Lung (tissue), 12 donors: Measurements from ENCODE around the gene CORT. TPM values are rescaled to one million over a fixed set of nuclear protein-coding genes. Genes with fewer than 3 reads are reported as not detected.
A peak's percentile ranks its signal among the peaks of the same experiment; 100 is the strongest.

Source experiments
- ATAC-seq: fragments of 200-7000 bp; cut with Tn5 transposase; one replicate; pipeline ENCODE4 v1.9.1; 2020; ENCODE audit warnings: moderate number of reproducible peaks; ENCODE audit not compliant: insufficient read depth, low FRiP score
- DNase-seq, 3 donors: peaks; one replicate each; pipeline ENCODE4 v3.0.0-alpha.2; 2013 to 2017
- H3K27ac ChIP-seq, 2 donors: one replicate each; pipeline ENCODE4 v1.5.1; 2013; ENCODE audit warnings: mild to moderate bottlenecking in 2 of 2, moderate library complexity in 2 of 2, control low read depth in 1 of 2, inconsistent platforms in 1 of 2, low read depth in 1 of 2, low read length in 1 of 2
- H3K27me3 ChIP-seq, 3 donors: one replicate each; pipeline ENCODE4 v1.5.1; 2013; ENCODE audit warnings: low read length in 2 of 3; ENCODE audit not compliant: control insufficient read depth in 3 of 3, insufficient read depth in 3 of 3
- H3K36me3 ChIP-seq, 4 donors: one replicate each; pipeline ENCODE4 v1.5.1; 2013; ENCODE audit warnings: low read length in 4 of 4, mild to moderate bottlenecking in 1 of 4, moderate library complexity in 1 of 4; ENCODE audit not compliant: control insufficient read depth in 4 of 4, insufficient read depth in 4 of 4
- H3K4me1 ChIP-seq, 5 donors: one replicate each; pipeline ENCODE4 v1.5.1; 2013; ENCODE audit warnings: low read length in 5 of 5, mild to moderate bottlenecking in 2 of 5, moderate library complexity in 1 of 5; ENCODE audit not compliant: control insufficient read depth in 5 of 5, insufficient read depth in 5 of 5
- H3K4me3 ChIP-seq: one replicate; pipeline ENCODE4 v1.5.1; 2013; ENCODE audit warnings: mild to moderate bottlenecking, control low read depth, moderate library complexity
- H3K9ac ChIP-seq, 2 donors: one replicate each; pipeline ENCODE4 v1.5.1; 2013; ENCODE audit warnings: low read length in 2 of 2, control low read depth in 1 of 2; ENCODE audit not compliant: insufficient read depth in 1 of 2
- H3K9me3 ChIP-seq, 4 donors: one replicate each; pipeline ENCODE4 v1.5.1; 2013; ENCODE audit warnings: low read length in 3 of 4, mild to moderate bottlenecking in 1 of 4, moderate library complexity in 1 of 4; ENCODE audit not compliant: control insufficient read depth in 4 of 4, insufficient read depth in 3 of 4
- CTCF ChIP-seq: IDR thresholded peaks from 2 replicates; pipeline ENCODE4 v1.5.1; 2012; ENCODE audit warnings: mild to moderate bottlenecking; ENCODE audit errors: control extremely low read depth, extremely low read depth
- WGBS, 2 donors: extraction: QIAGEN DNeasy Blood & Tissue Kit; methylation state at CpG; one replicate each; pipeline ENCODE4 v1.1.7; 2013; 5-methylcytosine and 5-hydroxymethylcytosine counted together
- polyA plus RNA-seq, 2 donors: library from polyadenylated mRNA; stranded (reverse); fragments of 200-250 nt; gene quantifications; one replicate each; pipeline ENCODE4 v1.2.1, GENCODE V29; 2013
- total RNA-seq, 2 donors: library from RNA; depleted of rRNA in 1 of 2; stranded (reverse); fragments of >200 nt in 1 of 2; gene quantifications; one replicate each; pipeline ENCODE4 v1.2.1, GENCODE V29; 2014 to 2021
- donor health status: control.
- donor health status: control.
- donor health status: Bipolar disorder and iron deficiency.
- donor health status: healthy.
- donor health status: DM: yes; HTN: yes; CAD: no.

The CORT gene
- total and polyA plus RNA-seq, 4 donors = 0.10 to 0.40 (median 0.20) TPM; not detected in 1

GRCh38 chr1:10474613-10475507, 25.0 kb downstream of the CORT start, which contains the start of gene PEX14:
Gene PEX14 (plus strand): TSS chr1:10474950. CDS start chr1:10474967, 17 bp downstream.
- Histone ChIP-seq H3K27ac (peak within 1 kb of the TSS; percentile 48 to 68), H3K9me3 (no peaks in the 10 kb centered on the region), H3K36me3 (peaks cover 0 to 3% (median 1%) of the 10 kb centered on the region in 4 donors), H3K4me3 (peak within 1 kb of the TSS; percentile 84), H3K9ac (peak within 1 kb of the TSS; percentile 63 to 78), H3K27me3 (no peaks in the 10 kb centered on the region), H3K4me1 (peaks cover 2 to 18% (median 7%) of the 10 kb centered on the region in 5 donors)
- DNase-seq (peak; percentile 89 to 91 (median 90)), ATAC-seq (peak; percentile 89)
- WGBS, 2 donors = 12 to 13% methylated on average over 44 to 50 of the region's 50 CpGs
- TF ChIP-seq CTCF = no peak

GRCh38 chr1:10475510-10475909, 25.7 kb downstream of the CORT start:
- Histone ChIP-seq H3K36me3 (peaks cover 0 to 3% (median 0%) of the 10 kb centered on the region in 4 donors), H3K27ac (peak overlapping the region; percentile 47 to 68), H3K9me3 (no peaks in the 10 kb centered on the region), H3K4me3 (peak overlapping the region; percentile 84), H3K9ac (peak overlapping the region; percentile 63 to 78), H3K27me3 (no peaks in the 10 kb centered on the region), H3K4me1 (peaks cover 2 to 18% (median 7%) of the 10 kb centered on the region in 5 donors)
- TF ChIP-seq CTCF = no peak
- ATAC-seq (no peak), DNase-seq (no peak)
- WGBS, 2 donors = 1 to 3% methylated on average over 13 of the region's 13 CpGs

- Histone ChIP-seq H3K36me3 (peaks cover 0 to 3% (median 0%) of the 10 kb centered on the region in 4 donors), H3K27ac (no peak overlapping the region), H3K27me3 (no peaks in the 10 kb centered on the region), H3K4me3 (no peak overlapping the region), H3K9me3 (no peaks in the 10 kb centered on the region), H3K4me1 (peaks cover 0 to 9% (median 5%) of the 10 kb centered on the region in 5 donors), H3K9ac (no peak overlapping the region)
- ATAC-seq (no peak), DNase-seq (no peak)
- 61 to 76% methylated on average over 8 of the region's 8 CpGs for WGBS, 2 donors
- no peak for TF ChIP-seq CTCF
These were observed 29.5 kb downstream of the CORT start for GRCh38 chr1:10479296-10479695.
